HAP-1 (cell line): ENCODE data around the gene COBLL1.
"Not testable (repeated sequence)": the region's sequence is repeated elsewhere in the genome, so short reads cannot be mapped to it uniquely, and the experiment has no call there.

Experiments used
- DNase-seq, 2 experiments: peaks; one replicate each; pipeline ENCODE4 v3.0.0-alpha.2; 2016 to 2020; ENCODE audit warnings: low spot score in 2 of 2
- H3K27me3 ChIP-seq: fragments of 250-450 bp; sonication (Bioruptor Pico); 2 replicates; pipeline ENCODE4 v1.5.1; 2020; ENCODE audit warnings: low read depth, mild to moderate bottlenecking, moderate library complexity
- H3K36me3 ChIP-seq: fragments of 250-450 bp; sonication (Bioruptor Pico); replicated peaks from 2 replicates; pipeline ENCODE4 v1.5.1; 2020; ENCODE audit warnings: mild to moderate bottlenecking
- H3K4me1 ChIP-seq: fragments of 250-450 bp; sonication (Bioruptor Pico); 2 replicates; pipeline ENCODE4 v1.5.1; 2020; ENCODE audit warnings: mild to moderate bottlenecking
- H3K4me3 ChIP-seq: fragments of 250-450 bp; sonication (Bioruptor Pico); 2 replicates; pipeline ENCODE4 v1.5.1; 2020; ENCODE audit warnings: mild to moderate bottlenecking, moderate library complexity
- H3K9me3 ChIP-seq: fragments of 250-450 bp; sonication (Bioruptor Pico); 2 replicates; pipeline ENCODE4 v1.5.1; 2020; ENCODE audit warnings: mild to moderate bottlenecking, moderate library complexity
- in situ Hi-C: fragments of 300-500 bp; cut with MboI; formaldehyde crosslinking; loops from 3 replicates; pipeline ENCODE4 v1.14.3; 2020; ENCODE audit warnings: low sequenced_read_pairs, inconsistent platforms, mixed read lengths

The COBLL1 gene

DNA sequence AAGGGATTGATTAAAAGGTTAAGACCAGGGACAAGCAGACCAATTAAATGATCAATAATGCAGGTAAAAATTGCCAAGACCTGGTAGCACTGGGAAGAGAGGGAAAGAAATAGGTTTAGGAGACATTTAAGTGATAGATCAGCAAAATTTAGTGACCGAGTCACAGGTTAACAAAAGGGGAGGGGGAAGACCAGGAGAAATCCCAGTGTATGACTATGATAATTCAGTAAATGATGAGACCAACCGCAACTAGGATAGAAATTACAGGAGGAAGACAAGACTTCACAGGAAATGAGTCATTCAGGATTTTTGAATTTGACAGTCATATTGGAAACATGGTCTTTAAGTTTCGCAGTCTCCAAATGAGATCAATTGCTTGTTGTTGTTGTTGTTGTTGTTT lies 62.9 kb downstream of the COBLL1 start:
- in situ Hi-C loops: no loop called here
- Histone ChIP-seq H3K4me3 (no peak overlapping the region), H3K4me1 (peaks cover 26% of the 10 kb centered on the region), H3K9me3 (no peaks in the 10 kb centered on the region), H3K27me3 (no peaks in the 10 kb centered on the region), H3K36me3 (no peaks in the 10 kb centered on the region)
- DNase-seq: no peak

GRCh38 chr2:164777847-164778461 lies 63.7 kb downstream of the COBLL1 start:
- no peak for DNase-seq
- H3K9me3 ChIP-seq: no peaks in the 10 kb centered on the region
- peaks cover 32% of the 10 kb centered on the region for H3K4me1 ChIP-seq
- H3K36me3 ChIP-seq: no peaks in the 10 kb centered on the region
- H3K27me3 ChIP-seq: no peaks in the 10 kb centered on the region
- no peak overlapping the region for H3K4me3 ChIP-seq
- in situ Hi-C loops: no loop called here

- no peaks in the 10 kb centered on the region for H3K36me3 ChIP-seq
- H3K9me3 ChIP-seq: no peaks in the 10 kb centered on the region
- peak in 1 of 2 experiments; percentile 56 for DNase-seq
- H3K4me1 ChIP-seq: peaks cover 48% of the 10 kb centered on the region
- no peak overlapping the region for H3K4me3 ChIP-seq
- in situ Hi-C loops: no loop called here
- no peaks in the 10 kb centered on the region for H3K27me3 ChIP-seq
These were observed 68.0 kb downstream of the COBLL1 start for GRCh38 chr2:164773635-164774034.

- Histone ChIP-seq H3K27me3 (no peaks in the 10 kb centered on the region), H3K4me3 (no peak overlapping the region), H3K9me3 (no peaks in the 10 kb centered on the region), H3K4me1 (peaks cover 48% of the 10 kb centered on the region), H3K36me3 (no peaks in the 10 kb centered on the region)
- DNase-seq: peak in 1 of 2 experiments; percentile 78
- in situ Hi-C loops: no loop called here
These were observed 68.5 kb downstream of the COBLL1 start for GRCh38 chr2:164773091-164773490.

- in situ Hi-C loops: no loop called here
- Histone ChIP-seq H3K9me3 (no peaks in the 10 kb centered on the region), H3K36me3 (no peaks in the 10 kb centered on the region)
These were observed 69.7 kb downstream of the COBLL1 start for GRCh38 chr2:164771897-164772296.

DNA sequence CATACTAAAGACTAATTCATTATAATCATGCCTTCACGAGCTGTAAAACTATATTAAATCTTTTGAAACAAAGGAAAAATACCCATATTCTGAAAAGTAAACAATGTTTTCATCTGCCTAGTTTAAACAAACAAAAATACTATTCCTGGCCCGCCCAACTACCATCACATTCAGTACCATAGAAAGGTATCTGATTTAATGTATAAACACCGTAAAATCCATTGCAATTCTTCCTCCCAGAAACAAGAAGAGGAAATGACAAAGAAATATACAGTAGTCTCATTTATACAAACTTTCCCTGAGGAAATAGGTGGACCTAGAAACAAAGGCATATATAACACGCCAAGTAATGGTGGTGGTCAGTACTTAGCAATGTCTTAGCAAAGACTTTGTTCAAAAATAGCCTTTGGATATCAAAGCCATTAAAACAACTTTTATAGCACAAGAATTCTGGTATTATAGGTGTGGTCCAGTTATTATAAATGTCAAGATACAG lies 71.2 kb downstream of the COBLL1 start:
- Histone ChIP-seq H3K9me3 (no peaks in the 10 kb centered on the region), H3K36me3 (no peaks in the 10 kb centered on the region), H3K4me1 (peaks cover 48% of the 10 kb centered on the region), H3K4me3 (no peak overlapping the region), H3K27me3 (no peaks in the 10 kb centered on the region)
- no peak for DNase-seq
- in situ Hi-C loops: no loop called here

More at GRCh38 chr2:164771897-164772296, 69.7 kb downstream of the COBLL1 start:
- Histone ChIP-seq H3K4me3 (no peak overlapping the region), H3K27me3 (no peaks in the 10 kb centered on the region), H3K4me1 (peaks cover 48% of the 10 kb centered on the region)
- peak in 1 of 2 experiments; percentile 57 for DNase-seq

DNA sequence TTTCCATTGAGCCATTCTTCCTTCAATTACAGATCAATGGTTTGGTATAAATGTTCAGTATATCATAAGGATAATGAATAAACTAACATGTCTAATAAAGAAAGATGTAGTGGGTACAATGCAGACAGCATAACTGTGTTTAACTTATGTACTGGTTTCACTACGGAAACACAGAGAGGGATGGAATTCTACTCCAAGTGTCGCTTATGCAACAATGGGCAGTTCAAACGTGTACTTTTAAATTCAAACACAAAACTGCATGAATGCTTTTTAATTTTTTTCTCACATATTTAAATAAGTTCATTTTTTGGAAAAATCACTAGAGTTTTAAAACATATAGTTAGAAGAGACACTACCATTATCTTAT lies 74.7 kb downstream of the COBLL1 start:
- in situ Hi-C loops: no loop called here
- no peaks in the 10 kb centered on the region for H3K27me3 ChIP-seq
- H3K36me3 ChIP-seq: no peaks in the 10 kb centered on the region
- no peak overlapping the region for H3K4me3 ChIP-seq
- peaks cover 27% of the 10 kb centered on the region for H3K4me1 ChIP-seq
- DNase-seq: no peak
- H3K9me3 ChIP-seq: no peaks in the 10 kb centered on the region

DNA sequence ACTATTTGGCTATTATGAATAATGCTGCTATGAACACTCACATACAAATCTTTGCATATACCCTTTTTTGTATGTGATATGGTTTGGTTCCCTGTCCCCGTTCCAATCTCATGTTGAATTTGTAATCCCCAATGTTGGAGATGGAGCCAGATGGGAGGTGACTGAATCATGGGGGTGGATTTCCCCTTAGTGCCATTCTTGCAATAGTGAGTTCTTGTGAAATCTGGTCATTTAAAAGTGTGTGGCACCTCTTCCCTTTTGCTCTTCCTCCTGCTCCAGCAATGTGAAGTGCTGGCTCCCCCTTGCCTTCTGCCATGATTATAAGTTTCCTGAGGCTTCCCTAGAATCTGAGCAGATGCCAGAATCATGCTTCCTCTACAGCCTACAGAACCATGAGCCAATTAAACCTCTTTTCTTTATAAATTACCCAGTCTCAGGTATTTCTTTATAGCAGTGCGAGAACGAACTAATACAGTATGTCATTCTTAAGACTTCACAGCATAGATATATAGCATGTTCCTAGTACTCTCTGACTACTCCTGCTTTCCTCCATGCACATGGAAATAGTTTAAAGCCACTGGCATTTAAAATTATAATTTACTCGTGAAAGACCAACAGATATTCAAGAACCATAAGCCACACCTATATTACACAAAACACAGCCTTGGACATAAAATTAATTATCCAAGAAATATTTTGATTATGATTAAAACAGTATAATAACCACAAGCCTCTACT lies 75.2 kb downstream of the COBLL1 start:
- no peaks in the 10 kb centered on the region for H3K27me3 ChIP-seq

GRCh38 chr2:164764996-164765395 lies 76.6 kb downstream of the COBLL1 start:
- Histone ChIP-seq H3K4me1 (peaks cover 16% of the 10 kb centered on the region), H3K4me3 (no peak overlapping the region), H3K36me3 (no peaks in the 10 kb centered on the region), H3K27me3 (no peaks in the 10 kb centered on the region), H3K9me3 (no peaks in the 10 kb centered on the region)
- DNase-seq: no peak
- in situ Hi-C loops: no loop called here

More for the DNA sequence above, 75.2 kb downstream of the COBLL1 start:
- Histone ChIP-seq H3K9me3 (no peaks in the 10 kb centered on the region), H3K4me1 (peaks cover 27% of the 10 kb centered on the region), H3K4me3 (no peak overlapping the region), H3K36me3 (no peaks in the 10 kb centered on the region)
- in situ Hi-C loops: no loop called here
- no peak for DNase-seq

DNA sequence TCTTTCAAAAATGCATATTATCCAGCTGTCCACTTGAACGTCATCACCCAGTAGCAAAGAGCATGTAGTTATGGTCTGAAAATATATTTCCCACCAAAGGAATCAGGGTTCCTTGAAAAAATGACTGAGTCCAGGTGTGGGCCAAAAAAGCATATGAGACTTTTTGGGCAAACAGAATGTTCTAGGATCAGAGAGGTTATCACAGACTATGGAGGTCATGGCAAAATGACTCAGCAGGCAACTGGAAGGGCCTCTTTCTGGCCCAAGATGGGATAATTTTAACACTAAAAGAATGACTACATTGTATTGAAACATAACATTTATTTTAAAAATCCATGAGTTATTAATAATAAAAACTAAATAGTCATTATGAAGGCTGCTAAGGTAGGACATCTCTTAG lies 77.1 kb downstream of the COBLL1 start:
- DNase-seq: no peak
- H3K36me3 ChIP-seq: no peaks in the 10 kb centered on the region
- no peaks in the 10 kb centered on the region for H3K27me3 ChIP-seq
- no peaks in the 10 kb centered on the region for H3K9me3 ChIP-seq
- H3K4me3 ChIP-seq: no peak overlapping the region
- peaks cover 12% of the 10 kb centered on the region for H3K4me1 ChIP-seq
- in situ Hi-C loops: no loop called here

- Histone ChIP-seq H3K27me3 (no peaks in the 10 kb centered on the region), H3K4me1 (peaks cover 12% of the 10 kb centered on the region), H3K4me3 (no peak overlapping the region), H3K9me3 (no peaks in the 10 kb centered on the region), H3K36me3 (no peaks in the 10 kb centered on the region)
- no peak for DNase-seq
- in situ Hi-C loops: no loop called here
These were observed 78.2 kb downstream of the COBLL1 start for GRCh38 chr2:164763431-164763830.

DNA sequence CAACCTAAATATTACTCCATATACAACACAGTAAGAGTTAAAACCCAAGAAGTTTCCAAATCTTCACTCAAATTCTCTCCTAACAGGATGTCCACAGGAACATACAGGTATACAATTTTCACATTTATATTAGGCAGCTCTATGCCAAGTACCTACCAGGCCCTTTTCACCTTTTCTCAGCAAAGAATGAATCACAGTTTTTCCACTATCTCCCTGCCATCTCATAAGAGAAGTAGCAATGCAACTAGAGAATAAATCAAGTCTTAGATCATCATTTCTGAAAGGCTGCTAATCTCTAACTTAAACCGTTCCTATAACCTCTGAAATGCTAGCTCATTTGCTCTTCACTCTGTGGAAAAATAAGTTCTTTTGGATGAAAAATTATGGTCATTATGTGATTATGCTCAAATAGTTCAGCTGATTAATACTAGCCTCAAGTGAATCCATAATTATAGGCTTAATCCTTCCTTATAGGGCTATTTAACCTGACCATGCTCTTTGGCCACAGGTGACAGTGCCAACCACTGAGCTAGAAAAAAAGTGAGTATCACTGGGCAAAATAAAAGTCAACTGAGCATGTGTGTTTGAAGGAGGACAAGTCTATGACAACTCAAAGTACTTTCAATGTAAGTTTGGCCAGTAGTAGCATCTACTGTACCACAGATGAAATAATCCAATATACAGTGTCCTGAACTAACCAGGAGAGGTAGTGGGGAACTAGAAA lies 79.7 kb downstream of the COBLL1 start:
- Histone ChIP-seq H3K36me3 (no peaks in the 10 kb centered on the region), H3K4me1 (peaks cover 19% of the 10 kb centered on the region), H3K4me3 (no peak overlapping the region), H3K27me3 (no peaks in the 10 kb centered on the region), H3K9me3 (no peaks in the 10 kb centered on the region)
- no peak for DNase-seq
- in situ Hi-C loops: no loop called here

- H3K4me3 ChIP-seq, DNase-seq, in situ Hi-C loops, H3K9me3 ChIP-seq, H3K36me3 ChIP-seq, H3K27me3 ChIP-seq: not testable (repeated sequence)
- peaks cover 23% of the 10 kb centered on the region for H3K4me1 ChIP-seq
These were observed 80.4 kb downstream of the COBLL1 start for GRCh38 chr2:164761201-164761600.

DNA sequence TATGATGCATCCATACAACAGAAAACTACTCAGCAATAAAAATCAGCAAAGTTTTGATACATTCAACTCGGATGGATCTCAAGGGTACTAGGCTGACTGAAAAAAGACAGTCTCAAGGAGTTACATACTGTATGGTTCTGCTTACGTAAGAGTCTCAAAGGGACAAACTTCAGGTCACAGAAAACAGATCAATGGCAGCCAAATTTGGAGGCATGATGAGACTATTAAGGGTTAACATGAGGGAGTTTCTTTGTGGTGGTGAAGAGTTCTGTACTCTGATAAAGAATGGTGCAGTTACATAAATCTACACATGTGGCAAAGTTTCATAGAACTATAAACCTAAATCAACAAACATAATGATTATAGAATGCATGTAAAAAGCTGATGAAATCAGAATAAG lies 81.4 kb downstream of the COBLL1 start:
- no peaks in the 10 kb centered on the region for H3K27me3 ChIP-seq
- H3K36me3 ChIP-seq: no peaks in the 10 kb centered on the region
- no peaks in the 10 kb centered on the region for H3K9me3 ChIP-seq
- DNase-seq: no peak
- H3K4me3 ChIP-seq: no peak overlapping the region
- in situ Hi-C loops: no loop called here
- H3K4me1 ChIP-seq: peaks cover 28% of the 10 kb centered on the region
